GM18870 (cell line): ENCODE data around the gene C4orf50.
"Not testable (repeated sequence)": the region's sequence is repeated elsewhere in the genome, so short reads cannot be mapped to it uniquely, and the experiment has no call there.

Experiments used
- ATAC-seq: cut with Tn5 transposase; IDR thresholded peaks from one replicate; pipeline ENCODE4 v1.9.1; 2021; ENCODE audit warnings: moderate library complexity; ENCODE audit not compliant: unreplicated experiment

C4orf50 gene

DNA sequence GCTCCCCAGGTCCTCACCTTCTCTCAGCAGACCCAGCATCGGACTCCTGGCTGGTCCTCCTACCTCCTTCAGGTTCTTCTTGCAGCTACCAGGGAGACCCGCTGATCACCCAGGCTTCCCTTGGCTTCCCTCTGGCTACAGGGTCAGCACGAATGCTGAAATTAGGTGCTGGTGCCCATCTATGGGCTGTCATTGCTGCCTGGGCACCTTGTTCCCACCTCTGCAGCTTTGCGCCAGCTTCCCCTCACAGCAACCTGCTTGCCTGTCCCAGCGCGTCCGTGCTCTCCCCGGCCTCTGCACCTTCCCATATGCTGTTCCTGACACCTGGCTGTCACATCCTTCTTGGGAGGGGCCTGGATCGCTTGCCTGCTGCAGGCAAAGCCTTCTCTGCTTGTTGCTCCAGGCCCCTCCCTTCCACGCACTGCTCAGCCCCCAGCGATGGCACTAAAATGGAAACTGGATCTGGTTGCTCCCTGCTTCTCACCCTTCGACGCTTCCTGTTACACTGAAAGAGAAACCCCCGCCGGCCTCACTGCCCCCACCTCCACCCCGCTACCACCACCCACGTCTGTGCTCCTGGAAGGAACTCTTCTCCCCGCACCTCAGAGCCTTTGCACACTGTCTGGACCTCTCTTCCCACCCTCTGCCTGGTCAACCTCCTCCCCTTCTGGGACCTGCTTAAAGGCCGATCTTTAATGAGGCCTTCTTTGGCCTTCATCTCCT lies 22.2 kb downstream of the C4orf50 start:
- ATAC-seq = no peak

DNA sequence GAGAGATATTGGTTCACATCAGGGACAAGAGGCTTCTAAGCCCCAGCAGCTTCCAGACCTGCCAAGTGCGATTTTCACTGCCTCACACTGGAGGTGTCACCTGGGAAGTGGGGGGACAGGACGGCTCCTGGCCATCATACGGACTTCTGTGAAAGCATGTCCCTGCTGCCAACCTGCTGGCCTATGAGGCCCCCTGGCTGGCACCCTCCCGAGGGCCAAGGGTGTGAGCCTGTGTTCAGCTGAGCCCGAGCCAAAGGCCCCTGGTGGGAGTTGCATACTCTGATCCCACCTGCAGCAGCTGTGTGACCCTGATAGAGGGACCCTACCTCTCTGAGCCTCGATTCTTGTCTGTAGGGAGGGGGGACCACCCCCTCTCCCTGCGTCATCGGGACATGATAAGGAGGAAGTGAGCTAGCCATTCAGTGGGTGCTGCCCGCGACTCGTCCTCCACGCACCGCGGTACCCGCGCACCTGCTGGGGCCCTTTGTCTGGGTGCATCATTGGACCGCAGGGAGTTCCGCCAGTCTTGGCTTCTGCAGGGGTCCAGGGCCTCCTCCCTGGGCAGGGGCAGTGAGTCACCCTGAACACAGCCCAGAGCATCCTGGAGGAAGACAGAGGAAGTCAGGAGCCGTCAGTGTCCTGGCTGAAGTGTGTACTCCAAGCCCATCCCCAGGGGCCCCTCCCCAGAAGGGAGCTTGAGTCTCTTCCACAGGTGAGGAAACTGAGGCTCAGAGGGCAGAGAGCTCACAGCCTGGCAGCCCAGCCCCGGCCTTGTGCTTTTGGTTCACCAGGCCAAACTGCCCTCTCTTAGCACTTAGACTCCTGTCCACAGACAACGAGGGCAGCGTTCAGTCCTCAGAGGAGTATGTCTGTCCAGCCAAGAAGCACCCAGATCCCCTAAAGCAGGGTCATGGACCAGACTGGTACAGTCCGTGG lies 24.1 kb downstream of the C4orf50 start:
- ATAC-seq = no peak

DNA sequence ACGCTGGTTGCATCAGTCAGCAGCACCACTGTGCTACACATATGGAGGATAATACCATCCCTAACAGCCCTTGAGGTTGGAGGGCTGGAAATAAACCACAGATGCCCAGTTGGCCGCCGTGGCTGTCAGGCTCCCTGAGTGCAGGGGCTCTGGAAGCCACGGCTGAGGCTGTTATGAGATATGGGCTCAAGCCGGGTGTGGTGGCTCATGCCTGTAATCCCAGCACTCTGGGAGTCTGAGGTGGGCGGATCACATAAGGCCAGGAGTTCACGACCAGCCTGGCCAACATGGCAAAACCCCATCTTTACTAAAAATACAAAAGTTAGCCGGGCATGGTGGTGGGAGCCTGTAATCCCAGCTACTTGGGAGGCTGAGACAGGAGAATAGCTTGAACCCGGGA lies 24.9 kb downstream of the C4orf50 start:
- ATAC-seq = not testable (repeated sequence)

DNA sequence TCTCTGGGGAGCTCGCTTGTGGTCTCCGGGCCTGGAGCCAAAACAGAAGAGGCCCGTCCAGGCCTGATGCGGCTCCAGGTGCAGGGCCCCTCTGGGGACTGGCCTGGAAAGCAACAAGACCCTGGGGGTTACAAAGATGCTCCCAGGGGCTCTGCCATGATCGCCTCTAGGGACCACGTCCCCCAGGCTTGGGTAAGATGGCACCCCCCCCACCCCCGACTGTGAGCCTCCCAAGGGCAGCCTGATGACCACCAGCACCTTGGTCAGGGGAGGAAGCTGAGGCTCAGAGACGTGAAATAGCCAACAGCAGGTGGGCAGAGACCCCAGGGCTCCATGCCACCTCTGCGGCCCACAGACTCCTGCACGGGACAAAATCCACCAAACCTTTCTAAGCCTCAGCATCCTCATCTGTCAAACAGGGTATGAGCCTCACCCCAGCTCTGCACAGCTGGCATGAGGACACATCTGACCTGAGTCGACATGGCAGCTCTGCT lies 25.4 kb downstream of the C4orf50 start:
- ATAC-seq = no peak

DNA sequence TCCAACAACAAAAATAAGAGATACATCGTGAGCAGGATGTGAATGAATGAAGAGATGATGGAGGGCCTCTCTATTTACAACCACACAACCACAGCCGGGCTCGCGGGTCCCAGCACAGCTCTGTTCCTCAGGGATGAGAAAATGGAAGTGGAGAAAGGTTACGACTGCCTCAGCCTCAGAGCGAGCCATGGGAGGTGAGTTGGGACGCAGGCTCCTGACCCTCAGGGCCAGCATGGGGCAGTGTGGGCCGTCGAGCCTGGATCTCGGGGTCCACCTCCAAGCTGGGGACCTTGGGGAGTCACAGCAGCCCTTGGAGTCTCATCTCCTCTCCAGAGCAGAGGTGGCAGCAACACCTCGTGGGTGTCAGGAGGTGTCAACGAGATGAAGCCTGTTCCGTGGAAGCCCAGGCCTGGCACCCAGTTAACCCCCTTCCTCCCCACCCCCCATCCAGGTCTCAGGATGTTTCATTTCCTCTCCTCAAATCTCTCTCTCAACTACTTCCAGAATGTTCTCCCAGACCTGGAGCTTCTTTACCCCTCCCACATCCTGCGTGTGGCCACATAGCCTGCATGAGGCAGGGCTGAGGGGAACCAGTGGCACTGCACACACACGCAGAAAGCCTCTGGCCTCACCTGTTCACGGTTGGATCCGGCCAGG lies 25.9 kb downstream of the C4orf50 start:
- no peak for ATAC-seq

DNA sequence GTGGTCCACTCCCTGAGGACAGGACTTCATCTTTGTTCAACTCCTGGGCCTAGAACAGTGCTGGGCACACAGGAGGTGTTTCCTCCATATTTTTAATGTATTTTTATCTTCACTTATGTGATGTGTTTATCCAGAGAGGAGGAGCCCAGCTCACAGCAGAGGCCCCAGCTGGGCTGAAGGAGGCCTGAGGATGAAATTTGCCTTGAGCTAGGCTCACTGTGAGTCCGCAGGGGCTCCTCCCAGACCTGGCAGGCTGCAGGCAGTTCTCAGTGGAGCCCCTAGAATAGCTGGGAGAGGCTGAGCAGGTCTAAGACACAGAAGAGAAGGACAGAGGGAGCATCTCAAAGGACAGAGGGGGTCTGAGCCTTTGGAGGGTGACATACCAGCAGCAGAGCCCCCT lies 26.8 kb downstream of the C4orf50 start:
- ATAC-seq = no peak

DNA sequence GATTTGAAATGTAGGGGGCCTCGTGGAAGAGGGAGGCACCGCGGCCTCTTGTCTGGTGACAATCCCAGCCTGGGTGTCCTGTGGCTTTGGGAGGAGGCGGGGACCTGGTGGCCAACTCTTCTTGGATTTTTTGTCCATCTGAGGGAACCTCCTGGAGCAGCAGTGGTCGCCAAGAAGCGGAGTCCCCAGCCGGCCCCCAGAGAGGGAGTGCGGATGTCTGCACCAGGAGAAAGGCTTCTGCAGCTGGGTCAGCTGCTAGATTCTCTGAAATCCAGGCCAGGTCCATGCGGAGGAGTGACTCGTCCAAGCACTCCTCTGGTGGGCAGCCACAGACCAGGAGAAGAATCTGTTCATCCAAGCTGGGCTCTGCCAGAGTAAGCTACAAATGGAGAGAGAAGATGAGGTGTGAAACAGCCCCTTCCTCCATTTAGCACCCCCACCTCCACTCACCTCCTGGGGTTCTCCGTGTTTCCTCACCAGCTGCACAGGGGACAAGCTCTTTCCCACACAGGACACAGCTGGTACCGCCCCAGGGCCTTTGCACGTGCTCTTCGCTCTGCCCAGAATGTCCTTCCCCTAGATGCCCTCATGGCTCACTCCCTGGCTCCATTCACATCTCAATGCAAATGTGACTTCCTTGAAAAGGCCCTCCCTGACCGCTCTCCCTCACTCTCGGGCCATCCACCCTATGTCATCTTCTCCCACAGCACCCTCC lies 27.6 kb downstream of the C4orf50 start:
- ATAC-seq = no peak

DNA sequence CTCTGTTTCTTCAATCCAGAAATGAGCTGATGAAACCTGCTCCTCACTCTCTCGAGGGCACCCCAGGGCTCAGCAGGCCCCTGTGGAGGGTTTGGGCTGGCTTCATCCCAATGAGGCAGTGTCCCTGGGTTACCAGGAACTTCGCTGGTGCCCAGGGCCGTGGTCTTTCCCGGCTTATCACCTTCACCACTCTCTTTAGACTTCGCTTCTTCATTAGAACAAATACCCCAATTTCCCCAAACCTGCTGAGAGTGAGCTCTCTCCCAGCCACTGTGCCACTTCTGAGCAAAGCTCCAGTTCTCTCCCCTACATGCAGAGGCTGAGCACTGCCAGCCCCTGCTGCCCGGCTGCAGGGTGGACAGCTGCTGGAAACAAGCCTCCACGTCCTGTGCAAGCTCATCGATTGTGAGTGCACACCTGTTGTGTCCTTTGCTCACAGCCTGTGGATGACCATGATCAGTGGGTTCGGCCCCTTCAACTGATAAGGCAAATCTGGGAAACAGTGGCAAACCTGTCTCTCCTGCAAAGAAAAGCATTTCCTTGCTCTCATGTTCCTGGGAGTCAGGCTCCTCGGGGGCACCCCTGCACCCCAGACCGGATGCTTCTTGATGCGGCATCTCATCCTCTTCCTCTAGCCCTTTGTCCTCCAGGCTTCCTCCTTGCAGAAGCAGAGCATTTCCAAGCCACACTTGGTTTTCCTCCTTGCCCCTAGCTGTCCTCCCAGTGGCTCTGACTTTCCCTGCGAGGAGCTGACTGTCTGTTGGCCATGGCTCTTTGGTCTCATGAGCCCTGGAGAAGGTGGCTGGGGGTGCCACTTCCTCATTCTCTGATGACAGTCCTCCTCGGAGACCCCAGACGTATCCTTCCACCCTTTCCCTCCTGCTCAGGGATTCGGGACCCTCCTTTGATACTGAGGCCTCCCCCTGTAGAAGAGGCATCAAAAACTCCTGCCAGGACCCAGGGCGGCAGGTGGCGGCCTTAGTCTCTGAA lies 28.7 kb downstream of the C4orf50 start:
- no peak for ATAC-seq

DNA sequence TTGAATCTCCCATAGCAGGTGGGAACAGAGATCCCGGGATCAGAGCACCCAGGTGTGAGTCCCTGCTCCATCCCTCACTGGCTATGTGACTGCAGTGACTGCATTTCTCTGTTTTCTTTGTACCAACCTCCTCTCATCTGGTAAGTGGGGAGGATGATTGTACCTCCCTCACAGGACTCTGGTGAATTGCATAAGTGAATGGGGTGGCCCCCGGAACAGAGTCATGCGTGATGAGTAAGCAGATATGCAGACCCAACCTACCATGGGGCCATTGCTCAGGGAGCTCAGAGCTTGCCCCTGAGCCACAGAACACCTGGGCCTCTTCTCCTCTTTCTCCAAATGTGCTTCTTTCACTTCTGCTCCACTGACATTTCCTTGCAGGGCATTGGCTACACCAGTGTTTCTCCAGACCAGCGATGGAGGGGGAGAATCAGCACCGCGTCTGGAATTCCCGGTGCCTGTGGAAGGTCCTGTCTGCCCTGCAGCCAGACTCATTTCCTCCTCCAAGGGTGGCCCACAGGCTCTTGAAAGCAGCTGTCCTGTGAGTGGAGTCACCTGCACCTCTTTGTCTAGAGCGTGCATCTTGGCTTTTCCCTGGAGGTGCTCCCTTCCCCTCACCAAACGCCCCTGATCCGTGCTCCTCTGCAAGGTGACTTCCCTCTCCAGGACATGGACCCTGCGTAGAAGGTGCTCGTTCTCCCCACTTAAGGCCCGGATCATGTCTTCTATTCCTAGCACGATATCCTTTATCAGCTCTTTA lies 30.0 kb downstream of the C4orf50 start:
- ATAC-seq = no peak

DNA sequence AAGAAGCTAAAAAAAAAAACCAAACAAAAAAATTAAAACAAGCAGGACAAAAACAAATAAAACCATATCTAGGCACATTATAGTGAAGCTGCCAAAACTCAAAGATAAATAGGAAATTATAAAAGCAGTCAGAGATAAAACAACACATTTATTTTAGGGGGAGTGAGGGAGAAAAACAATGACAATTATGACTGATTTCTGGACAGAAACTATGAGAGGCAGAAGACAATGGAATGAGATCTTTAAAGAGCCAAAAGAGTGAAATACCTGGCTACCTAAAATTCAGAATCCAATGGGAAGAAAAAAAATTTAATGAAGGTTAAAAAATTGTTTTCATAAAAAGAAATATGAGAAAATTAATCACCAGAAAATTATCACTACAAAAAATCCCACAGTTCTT lies 33.4 kb downstream of the C4orf50 start:
- no peak for ATAC-seq

DNA sequence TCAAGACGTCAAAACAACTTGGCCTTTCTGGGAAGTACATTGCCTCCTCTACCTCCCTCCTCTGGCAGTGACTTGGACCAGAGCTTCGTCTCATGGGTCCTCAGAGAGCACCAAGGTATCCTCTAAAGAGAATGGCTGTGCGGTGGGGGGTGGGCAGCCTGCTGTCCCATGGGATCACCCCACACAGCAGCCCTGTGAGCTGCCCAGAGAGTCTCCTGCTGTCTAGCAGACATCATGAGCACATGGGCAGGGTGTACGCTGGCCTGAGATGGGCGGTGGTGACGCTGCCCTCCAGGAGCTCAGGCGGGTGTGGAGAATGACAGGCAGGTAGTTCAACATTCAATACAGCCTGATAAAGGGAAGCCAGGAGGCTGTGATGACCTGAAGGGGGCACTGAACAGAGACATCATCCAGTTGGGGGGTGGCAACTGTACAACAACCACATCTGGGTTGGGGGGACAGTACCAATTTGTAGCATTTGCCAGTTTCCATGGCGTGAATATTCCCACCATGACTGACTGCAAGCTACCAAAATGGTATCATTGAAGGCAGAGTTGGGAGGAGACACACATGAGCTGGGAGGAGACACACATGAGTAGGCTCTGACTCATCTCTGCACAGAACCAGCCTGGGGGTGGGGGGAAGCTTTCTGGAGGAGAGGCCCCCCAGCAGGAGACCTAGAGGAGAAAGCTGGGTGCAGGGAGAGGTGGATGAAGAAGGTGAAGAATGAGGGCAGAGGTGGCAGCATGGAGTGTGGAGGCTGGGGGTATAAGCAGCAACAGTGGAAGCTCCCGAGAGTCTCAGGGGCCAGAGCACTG lies 35.9 kb downstream of the C4orf50 start:
- no peak for ATAC-seq

DNA sequence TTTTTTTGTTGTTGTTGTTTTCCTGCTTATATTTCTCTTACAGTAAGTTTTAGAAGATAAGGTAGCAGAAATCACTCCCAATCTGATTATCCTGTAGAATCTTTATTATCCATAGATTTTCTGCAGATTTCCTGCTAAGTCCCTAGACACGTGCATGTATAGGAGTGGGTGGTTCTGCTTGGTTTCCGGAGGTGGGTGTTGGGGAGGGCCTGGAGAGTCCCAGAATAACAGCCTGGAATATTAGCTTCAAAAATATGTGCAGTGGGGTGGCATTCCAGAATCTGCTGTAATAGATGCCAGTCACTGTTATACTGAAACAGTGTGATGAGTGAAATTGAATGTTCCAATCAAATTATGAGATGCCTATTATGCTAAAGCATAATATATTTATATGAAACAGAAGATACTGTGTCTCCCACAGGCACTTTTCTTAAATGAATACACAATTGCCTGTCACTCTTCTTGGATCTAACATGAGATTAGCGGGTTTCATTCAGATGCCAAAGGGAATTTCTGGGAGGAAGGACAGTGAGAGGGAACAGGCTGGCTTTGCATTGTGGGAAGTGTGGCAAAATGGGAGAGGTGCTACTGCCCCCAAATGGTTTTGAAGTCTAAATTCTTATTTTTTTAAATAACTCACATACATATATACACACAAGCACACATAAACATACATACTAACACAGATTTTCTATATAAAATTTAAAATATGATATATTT lies 37.6 kb downstream of the C4orf50 start:
- no peak for ATAC-seq

DNA sequence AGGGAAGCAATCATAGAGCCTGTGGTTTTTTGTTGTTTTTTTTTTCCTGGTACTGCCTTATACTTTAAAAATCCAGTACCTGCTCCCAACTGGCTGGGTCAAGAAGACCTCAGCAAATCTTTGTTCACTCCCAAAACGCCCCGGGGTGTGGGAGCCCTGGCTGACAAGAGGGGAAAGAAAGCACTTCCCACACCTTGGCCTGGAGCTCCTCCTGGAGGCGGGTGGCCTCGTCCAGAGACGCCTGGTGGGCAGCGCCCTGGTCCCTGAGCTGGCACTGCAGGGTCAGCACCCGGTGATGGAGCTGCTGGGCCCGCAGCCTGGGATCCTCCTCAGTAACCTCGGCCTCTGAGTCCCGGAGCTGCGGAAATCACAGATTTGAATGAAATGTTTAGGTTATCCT lies 38.2 kb downstream of the C4orf50 start:
- ATAC-seq = no peak

DNA sequence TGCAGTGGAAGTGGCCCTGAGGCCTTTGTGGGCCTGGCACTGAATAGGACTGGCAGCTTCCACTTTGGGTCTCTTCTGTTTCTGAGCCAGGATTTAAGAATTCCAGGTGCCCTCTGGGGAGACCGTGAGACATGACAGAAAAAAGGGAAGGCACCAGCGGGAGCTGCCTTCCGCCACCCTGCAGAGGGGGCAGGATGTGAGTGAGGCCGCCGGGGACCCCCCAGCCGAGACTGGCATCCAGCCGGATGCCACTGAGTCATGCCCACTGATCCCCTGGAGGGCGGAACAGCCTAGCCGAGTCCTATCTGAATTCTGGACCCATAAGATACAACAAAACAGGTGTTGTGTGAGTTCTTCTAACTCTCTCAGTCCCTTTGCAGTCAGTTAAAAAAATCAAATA lies 41.3 kb downstream of the C4orf50 start:
- no peak for ATAC-seq

DNA sequence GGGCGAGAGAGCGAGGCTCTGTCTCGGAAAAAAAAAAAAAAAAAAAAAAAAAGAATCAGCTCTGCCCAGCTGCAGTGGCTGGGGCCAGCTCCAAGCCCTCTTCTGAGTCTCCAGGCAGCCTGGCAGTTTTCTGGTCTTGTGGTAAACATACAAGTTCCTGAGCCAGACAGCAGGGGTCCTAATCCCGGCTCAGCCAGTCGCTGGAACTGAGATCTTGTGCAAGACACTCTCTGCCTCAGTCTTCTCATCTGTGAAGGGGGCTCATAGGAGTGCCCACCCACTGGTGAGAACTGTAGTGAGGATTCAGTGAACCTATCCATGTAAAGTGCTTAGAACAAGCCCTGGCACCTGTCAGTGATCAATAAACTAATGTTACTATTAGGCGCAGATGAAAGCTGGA lies 41.8 kb downstream of the C4orf50 start:
- ATAC-seq = no peak

DNA sequence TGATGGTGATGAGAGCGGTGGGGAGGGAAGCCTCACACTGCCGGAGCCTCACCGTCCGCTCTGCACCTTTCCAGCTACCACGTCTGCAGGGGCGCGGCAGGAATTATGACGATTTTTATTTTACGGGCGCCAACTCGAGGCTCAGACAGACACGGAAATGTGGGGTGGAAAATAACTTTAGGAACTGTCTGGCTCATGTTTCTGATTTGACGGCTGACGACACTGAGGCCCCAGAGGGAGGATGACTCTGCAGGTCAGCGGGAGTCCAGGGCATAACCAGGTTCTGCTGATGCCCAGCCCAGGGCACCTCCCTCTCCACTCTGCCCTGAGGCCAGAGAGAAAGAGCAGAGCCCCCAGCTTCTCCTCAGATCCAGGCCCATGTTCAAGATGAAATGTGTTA lies 43.9 kb downstream of the C4orf50 start:
- no peak for ATAC-seq

DNA sequence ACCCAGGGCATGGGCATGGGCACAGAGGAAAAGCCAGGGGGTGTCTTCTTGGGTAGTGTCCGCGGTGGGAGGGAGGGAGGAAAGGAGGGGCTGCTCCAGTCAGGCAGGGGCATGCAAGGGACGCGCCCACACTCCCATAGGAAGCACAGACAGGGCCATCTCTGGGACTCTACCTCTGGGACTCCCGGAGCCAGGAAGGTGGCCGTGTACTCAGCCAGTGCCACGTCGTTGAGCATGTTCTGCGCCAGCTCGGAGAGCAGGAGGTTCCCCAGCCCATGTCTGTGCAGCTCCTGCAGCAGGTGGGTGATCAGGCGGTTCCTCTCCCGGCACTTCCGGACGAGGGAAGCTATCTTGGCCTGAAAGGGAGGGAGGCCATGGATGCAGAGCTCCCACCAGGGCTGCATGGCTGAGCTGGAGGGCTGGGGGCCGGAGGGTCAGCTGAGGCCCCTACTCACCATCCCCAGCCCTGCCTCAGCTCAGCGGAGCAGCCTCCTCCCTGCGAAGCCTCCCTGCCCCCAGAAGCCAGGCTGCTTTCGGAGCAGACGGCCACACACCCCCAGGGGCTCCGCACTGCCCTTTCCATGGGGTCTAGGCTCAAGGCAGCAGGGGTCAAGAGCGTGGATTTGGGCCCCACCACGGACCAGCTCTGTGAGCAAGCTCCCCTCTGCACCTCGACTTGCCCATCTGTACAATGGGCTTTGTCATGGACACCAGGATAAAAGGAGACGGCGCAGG lies 44.6 kb downstream of the C4orf50 start:
- ATAC-seq = no peak
